ENCODE measurements around the gene TIMM44. TPM values are rescaled to one million over a fixed set of nuclear protein-coding genes. Genes with fewer than 3 reads are reported as not detected.

The TIMM44 gene
- total and polyA plus RNA-seq, 3 donors from 2014 or later = 33.8 to 71.2 (median 68.0) TPM

DNA sequence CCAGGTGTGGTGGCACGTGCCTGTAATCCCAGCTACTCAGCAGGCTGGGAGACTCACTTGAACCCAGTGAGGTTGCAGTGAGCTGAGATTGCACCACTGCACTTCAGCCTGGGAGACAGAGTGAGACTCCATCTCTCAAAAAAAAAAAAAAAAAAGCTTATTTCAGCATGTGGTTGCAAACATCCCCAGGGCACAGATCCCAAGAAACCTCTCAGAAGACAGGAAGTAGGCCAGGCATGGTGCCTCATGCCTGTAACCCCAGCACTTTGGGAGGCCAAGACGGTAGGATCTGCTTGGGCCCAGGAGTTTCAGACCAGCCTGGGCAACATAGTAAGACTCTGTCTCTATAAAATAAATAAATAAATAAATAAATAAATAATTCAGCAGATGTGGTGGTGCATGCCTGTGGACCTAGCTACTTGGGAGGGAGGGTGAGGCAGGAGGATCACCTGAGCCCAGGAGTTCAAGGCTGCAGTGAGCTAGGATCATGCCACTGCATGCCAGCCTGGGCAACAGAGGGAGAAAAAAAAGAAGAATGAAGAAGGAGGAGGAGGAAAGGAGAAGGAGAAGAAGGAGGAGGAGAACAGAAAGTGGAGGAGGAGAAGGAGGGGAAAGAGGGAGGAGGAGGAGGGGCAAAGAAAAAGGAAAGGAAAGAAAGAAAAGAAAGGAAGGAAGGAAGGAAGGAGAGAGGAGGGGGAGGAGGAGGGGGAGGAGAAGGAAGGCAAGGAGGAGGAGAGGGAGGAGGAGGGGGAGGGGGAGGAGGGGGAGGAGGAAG lies 59.5 kb downstream of the TIMM44 start:
- H3K9me3 ChIP-seq = no peaks in the 10 kb centered on the region
- WGBS, 2 donors = 80 to 81% methylated on average over 2 of the region's 2 CpGs
- no peaks in the 10 kb centered on the region for H3K27me3 ChIP-seq
- no peak for DNase-seq
- TF ChIP-seq, protein P1, sequence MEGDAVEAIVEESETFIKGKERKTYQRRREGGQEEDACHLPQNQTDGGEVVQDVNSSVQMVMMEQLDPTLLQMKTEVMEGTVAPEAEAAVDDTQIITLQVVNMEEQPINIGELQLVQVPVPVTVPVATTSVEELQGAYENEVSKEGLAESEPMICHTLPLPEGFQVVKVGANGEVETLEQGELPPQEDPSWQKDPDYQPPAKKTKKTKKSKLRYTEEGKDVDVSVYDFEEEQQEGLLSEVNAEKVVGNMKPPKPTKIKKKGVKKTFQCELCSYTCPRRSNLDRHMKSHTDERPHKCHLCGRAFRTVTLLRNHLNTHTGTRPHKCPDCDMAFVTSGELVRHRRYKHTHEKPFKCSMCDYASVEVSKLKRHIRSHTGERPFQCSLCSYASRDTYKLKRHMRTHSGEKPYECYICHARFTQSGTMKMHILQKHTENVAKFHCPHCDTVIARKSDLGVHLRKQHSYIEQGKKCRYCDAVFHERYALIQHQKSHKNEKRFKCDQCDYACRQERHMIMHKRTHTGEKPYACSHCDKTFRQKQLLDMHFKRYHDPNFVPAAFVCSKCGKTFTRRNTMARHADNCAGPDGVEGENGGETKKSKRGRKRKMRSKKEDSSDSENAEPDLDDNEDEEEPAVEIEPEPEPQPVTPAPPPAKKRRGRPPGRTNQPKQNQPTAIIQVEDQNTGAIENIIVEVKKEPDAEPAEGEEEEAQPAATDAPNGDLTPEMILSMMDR (IDR thresholded peaks at IDR 0.05) = no peak
- TF ChIP-seq POLR2A (IDR thresholded peaks at IDR 0.05) = no peak
- H3K4me1 ChIP-seq = no peaks in the 10 kb centered on the region
- H3K4me3 ChIP-seq = no peak overlapping the region
- H3K27ac ChIP-seq = no peak overlapping the region
- H3K36me3 ChIP-seq (ENCODE audit: low read depth, missing control alignments) = no peaks in the 10 kb centered on the region
- intact Hi-C loops (cut with DNase I; ENCODE audit: low total_unique reads) = no loop called here

DNA sequence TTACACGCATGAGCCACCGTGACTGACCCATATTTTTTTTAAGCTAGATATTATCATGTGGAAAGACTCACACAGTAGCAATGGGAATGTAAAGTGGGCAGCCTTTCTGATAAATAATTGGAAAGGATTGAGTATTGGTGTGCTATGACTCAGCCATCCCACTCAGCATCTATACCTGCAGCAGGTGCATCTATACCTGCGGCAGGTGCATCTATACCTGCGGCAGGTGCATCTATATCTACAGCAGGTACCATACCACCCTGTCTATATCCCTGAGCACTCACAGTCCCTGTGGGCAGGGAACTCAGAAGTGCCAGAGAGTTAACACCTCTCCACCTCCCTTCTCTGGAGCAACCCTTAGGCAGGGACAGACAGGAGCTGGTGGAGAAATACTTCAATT lies 60.4 kb downstream of the TIMM44 start:
- Histone ChIP-seq H3K36me3 (ENCODE audit: low read depth, missing control alignments) (no peaks in the 10 kb centered on the region), H3K27ac (no peak overlapping the region), H3K9me3 (no peaks in the 10 kb centered on the region), H3K4me1 (no peaks in the 10 kb centered on the region), H3K27me3 (no peaks in the 10 kb centered on the region), H3K4me3 (no peak overlapping the region)
- intact Hi-C loops (cut with DNase I; ENCODE audit: low total_unique reads) = no loop called here
- WGBS, 2 donors = 87 to 91% methylated on average over 4 of the region's 4 CpGs
- TF ChIP-seq, protein P1 (IDR thresholded peaks at IDR 0.05) = no peak
- no peak for TF ChIP-seq POLR2A (IDR thresholded peaks at IDR 0.05)
- DNase-seq = no peak

DNA sequence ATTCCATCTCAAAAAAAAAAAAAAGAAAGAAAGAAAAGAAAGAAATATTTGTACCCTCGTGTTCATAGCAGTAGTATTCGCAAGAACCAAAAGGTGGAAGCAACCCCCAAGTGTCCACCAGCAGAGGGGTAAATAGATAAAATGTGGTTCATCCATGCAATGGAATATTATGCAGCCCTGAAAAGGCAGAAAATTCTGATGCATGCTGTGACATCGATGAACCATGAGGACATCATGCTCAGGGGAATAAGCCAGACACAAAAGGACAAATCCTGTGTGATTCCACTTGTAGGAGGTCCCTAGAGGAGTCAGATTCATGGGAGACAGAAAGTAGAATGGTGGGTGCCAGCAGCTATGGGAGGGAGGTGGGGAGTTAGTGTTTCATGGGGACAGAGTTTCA lies 61.6 kb downstream of the TIMM44 start:
- no peak for DNase-seq
- TF ChIP-seq, protein P1 (IDR thresholded peaks at IDR 0.05) = no peak
- no peak for TF ChIP-seq POLR2A (IDR thresholded peaks at IDR 0.05)
- Histone ChIP-seq H3K9me3 (no peaks in the 10 kb centered on the region), H3K4me3 (no peak overlapping the region), H3K36me3 (ENCODE audit: low read depth, missing control alignments) (no peaks in the 10 kb centered on the region), H3K4me1 (no peaks in the 10 kb centered on the region), H3K27ac (no peak overlapping the region), H3K27me3 (no peaks in the 10 kb centered on the region)
- intact Hi-C loops (cut with DNase I; ENCODE audit: low total_unique reads) = no loop called here
- 86 to 96% methylated on average over 3 of the region's 3 CpGs for WGBS, 2 donors

DNA sequence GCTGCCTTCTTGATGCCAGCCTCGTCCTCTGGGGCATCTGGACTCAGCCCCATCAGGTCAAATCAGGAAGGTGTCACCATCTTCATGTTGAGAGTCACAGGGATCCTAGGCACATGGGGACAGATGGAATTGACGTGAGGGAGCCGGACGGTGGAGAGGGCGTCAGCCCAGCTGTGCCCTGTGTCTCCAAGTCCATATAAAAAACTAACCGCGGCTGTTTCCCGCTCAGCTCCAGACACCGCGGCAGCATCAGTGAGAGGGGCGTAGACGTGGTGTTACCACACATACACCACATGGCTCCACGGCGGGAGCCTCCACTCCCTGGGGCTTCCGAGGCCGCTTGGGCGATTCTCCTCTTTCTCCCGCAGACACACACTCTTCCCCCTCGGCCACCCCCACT lies 63.6 kb downstream of the TIMM44 start:
- intact Hi-C loops (cut with DNase I; ENCODE audit: low total_unique reads) = no loop called here
- Histone ChIP-seq H3K27me3 (no peaks in the 10 kb centered on the region), H3K27ac (no peak overlapping the region), H3K36me3 (ENCODE audit: low read depth, missing control alignments) (no peaks in the 10 kb centered on the region), H3K4me3 (no peak overlapping the region), H3K4me1 (no peaks in the 10 kb centered on the region), H3K9me3 (no peaks in the 10 kb centered on the region)
- DNase-seq = no peak
- 83 to 92% methylated on average over 19 of the region's 19 CpGs for WGBS, 2 donors
- no peak for TF ChIP-seq POLR2A (IDR thresholded peaks at IDR 0.05)
- TF ChIP-seq, protein P1 (IDR thresholded peaks at IDR 0.05) = no peak

Data from testis (tissue), 3 donors.